Fibroblast of pulmonary artery (primary cell): ENCODE measurements around the gene SHISAL2B.
"Not testable (repeated sequence)": the region's sequence is repeated elsewhere in the genome, so short reads cannot be mapped to it uniquely, and the experiment has no call there.

ENCODE experiments used
- DNase-seq: peaks from one replicate; pipeline ENCODE4 v3.0.0-alpha.2; 2010; ENCODE audit warnings: low read depth
- H3K4me3 ChIP-seq: replicated peaks from 2 replicates; pipeline ENCODE4 v1.5.1; 2011; ENCODE audit warnings: low read depth, mild to moderate bottlenecking, control low read depth, low read length, moderate library complexity
- CTCF ChIP-seq: IDR thresholded peaks from 2 replicates; pipeline ENCODE4 v1.5.1; 2011; ENCODE audit warnings: mild to moderate bottlenecking, control low read depth, low read length, inconsistent platforms; ENCODE audit errors: missing control alignments

The SHISAL2B gene

DNA sequence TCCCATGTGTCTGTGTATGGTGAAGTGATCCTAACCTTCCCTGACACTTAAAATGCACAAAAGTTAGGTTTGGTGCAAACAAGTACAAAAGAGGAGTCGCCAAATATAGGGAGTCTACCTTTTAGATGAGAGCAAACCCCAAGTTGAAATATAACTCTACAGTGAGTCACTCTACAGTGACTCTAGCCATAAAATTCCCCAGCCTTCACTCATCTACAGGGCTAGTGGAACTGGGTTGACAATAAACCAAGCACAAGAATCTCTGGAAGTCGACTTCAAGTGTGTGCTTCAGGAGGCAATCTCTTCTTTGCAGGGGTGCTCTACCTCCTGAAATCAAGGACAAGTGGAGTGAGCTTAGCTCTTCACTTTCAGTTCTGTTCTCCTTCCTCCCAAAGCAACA lies 3.3 kb downstream of the SHISAL2B start:
- no peak for DNase-seq
- no peak for TF ChIP-seq CTCF
- no peak overlapping the region for H3K4me3 ChIP-seq

- not testable (repeated sequence) for DNase-seq, H3K4me3 ChIP-seq
These were observed 6.1 kb downstream of the SHISAL2B start for GRCh38 chr5:64696414-64696813.

DNA sequence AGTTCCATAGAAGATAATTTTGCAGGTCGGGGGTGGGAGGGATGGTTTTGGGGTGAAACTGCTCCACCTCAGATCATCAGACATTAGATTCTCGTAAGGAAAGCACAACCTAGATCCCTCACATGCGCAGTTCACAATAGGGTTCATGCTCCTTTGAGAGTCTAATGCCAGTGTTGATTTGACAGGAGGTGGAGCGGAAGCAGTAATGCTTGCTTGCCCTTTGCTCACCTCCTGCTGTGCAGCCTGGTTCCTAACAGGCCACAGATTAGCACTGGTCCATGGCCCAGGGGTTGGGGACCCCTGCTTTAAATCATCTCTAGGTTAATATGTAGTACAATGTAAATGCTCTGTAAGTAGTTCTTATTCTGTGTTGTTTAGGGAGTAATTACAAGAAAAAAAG lies 10.5 kb downstream of the SHISAL2B start:
- DNase-seq, result no peak
- H3K4me3 ChIP-seq, result no peak overlapping the region
- no peak for TF ChIP-seq CTCF

DNA sequence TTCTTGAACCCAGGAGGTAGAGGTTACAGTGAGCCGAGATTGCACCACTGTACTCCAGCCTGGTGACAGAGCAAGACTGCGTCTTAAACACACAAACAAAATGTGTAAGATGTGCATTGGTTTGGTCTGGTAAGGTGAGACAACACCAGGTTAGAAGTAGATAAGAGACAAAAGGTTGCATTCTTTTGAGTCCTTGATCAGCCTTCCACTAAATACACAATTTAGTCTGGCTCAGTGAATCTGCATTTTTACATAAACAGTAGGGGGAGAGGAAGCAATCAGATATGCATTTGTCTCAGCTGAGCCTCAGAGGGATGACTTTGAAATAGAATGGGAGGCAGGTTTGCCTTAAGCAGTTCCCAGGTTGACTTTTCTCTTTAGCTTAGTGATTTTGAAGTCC lies 15.8 kb downstream of the SHISAL2B start:
- not testable (repeated sequence) for DNase-seq, H3K4me3 ChIP-seq

- DNase-seq, result no peak
- no peak for TF ChIP-seq CTCF
- H3K4me3 ChIP-seq, result no peak overlapping the region
These were observed 16.9 kb downstream of the SHISAL2B start for GRCh38 chr5:64707191-64707590.

DNA sequence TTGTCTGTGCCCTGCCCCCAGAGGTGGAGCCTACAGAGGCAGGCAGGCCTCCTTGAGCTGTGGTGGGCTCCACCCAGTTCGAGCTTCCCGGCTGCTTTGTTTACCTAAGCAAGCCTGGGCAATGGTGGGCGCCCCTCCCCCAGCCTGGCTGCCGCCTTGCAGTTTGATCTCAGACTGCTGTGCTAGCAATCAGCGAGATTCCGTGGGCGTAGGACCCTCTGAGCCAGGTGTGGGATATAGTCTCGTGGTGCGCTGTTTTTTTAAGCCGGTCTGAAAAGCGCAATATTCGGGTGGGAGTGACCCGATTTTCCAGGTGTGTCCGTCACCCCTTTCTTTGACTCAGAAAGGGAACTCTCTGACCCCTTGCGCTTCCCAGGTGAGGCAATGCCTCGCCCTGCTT lies 24.2 kb downstream of the SHISAL2B start:
- DNase-seq, H3K4me3 ChIP-seq: not testable (repeated sequence)

DNA sequence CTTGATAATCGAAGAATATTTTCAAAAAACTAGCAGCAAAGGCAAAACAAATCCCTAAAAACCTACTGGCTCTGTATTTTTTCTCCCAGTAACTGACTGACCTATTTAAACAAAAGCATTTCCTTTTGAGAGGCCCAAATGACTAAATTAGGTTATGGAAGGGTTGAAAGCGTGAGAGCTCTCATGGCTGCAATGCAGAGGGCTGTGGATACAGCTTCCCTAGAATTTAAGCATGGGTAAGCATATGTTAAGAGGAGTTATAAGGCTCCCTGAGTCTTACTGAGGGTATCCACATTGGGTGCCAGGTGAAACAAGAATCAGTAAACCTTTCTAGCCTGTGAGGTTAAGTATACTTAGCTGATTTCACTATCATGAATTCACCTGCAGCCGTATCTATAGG lies 32.3 kb downstream of the SHISAL2B start:
- no peak for DNase-seq
- no peak for TF ChIP-seq CTCF
- H3K4me3 ChIP-seq, result no peak overlapping the region

DNA sequence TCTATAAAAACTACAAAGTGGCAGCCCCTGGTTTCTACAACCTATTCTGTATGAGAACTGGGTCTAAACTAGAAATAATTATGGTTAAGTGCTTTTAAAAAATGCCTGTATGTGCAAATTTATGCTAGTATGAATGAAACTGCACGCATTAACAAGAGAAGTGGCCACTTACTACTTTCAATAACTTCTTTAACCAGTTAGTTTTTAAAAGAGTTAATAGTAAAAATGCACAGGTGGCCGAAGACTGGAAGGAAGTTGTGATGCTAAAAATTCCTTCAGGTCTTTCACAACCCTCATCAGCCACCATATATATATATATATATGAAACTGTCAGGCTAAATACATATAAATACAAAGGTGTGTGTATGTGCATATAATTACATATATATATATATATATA lies 36.8 kb downstream of the SHISAL2B start:
- no peak for TF ChIP-seq CTCF
- no peak overlapping the region for H3K4me3 ChIP-seq
- no peak for DNase-seq

GRCh38 chr5:64742411-64742810 lies 52.1 kb downstream of the SHISAL2B start:
- TF ChIP-seq CTCF, result no peak
- DNase-seq, result no peak
- H3K4me3 ChIP-seq, result no peak overlapping the region
